Measurements from ENCODE around the gene MPI. TPM values are rescaled to one million over a fixed set of nuclear protein-coding genes. Genes with fewer than 3 reads are reported as not detected.
"Not testable (repeated sequence)": the region's sequence is repeated elsewhere in the genome, so short reads cannot be mapped to it uniquely, and the experiment has no call there.

Gene MPI
- polyA plus RNA-seq, 4 donors = 41.1 to 88.3 (median 69.1) TPM

GRCh38 chr15:74873756-74874424 lies 16.0 kb upstream of the MPI start:
- no peaks in the 10 kb centered on the region for H3K27me3 ChIP-seq (ENCODE audit: control insufficient read depth in 3 of 3, insufficient read depth in 3 of 3, low read length in 3 of 3)
- H3K4me3 ChIP-seq (ENCODE audit: low read depth in 1 of 3, low read length in 3 of 3) = peak overlapping the region; percentile 35 to 74 (median 72)
- FAIRE-seq = no peak
- DNase-seq = no peak
- no peaks in the 10 kb centered on the region for H3K9me3 ChIP-seq (ENCODE audit: control insufficient read depth in 2 of 2, insufficient read depth in 1 of 2, low read depth in 1 of 2, low read length in 1 of 2)
- H3K27ac ChIP-seq (ENCODE audit: low read depth in 1 of 3, low read length in 2 of 3) = peak overlapping the region; percentile 12 to 96 (median 90)
- H3K4me1 ChIP-seq (ENCODE audit: control insufficient read depth in 3 of 3, insufficient read depth in 2 of 3, low read depth in 1 of 3, low read length in 2 of 3) = peaks cover 4 to 32% (median 7%) of the 10 kb centered on the region in 3 donors
- WGBS, 3 donors = 25 to 39% (median 36%) methylated on average over 15 to 16 of the region's 16 CpGs
- peaks cover 0 to 9% (median 0%) of the 10 kb centered on the region in 3 donors for H3K36me3 ChIP-seq (ENCODE audit: control insufficient read depth in 3 of 3, insufficient read depth in 2 of 3, low read depth in 1 of 3, low read length in 3 of 3)

GRCh38 chr15:74878273-74878672 lies 11.6 kb upstream of the MPI start:
- peaks cover 0 to 6% (median 0%) of the 10 kb centered on the region in 3 donors for H3K4me1 ChIP-seq (ENCODE audit: control insufficient read depth in 3 of 3, insufficient read depth in 2 of 3, low read depth in 1 of 3, low read length in 2 of 3)
- FAIRE-seq = no peak
- WGBS, 3 donors = 77 to 91% (median 91%) methylated on average over 4 of the region's 4 CpGs

GRCh38 chr15:74882528-74882927 lies 7.3 kb upstream of the MPI start:
- FAIRE-seq = no peak
- H3K9me3 ChIP-seq (ENCODE audit: control insufficient read depth in 2 of 2, insufficient read depth in 1 of 2, low read depth in 1 of 2, low read length in 1 of 2) = peaks cover 0 to 12% of the 10 kb centered on the region in 2 donors
- WGBS, 3 donors = 96 to 97% (median 96%) methylated on average over 6 of the region's 6 CpGs
- no peak overlapping the region for H3K27ac ChIP-seq (ENCODE audit: low read depth in 1 of 3, low read length in 2 of 3)
- no peaks in the 10 kb centered on the region for H3K36me3 ChIP-seq (ENCODE audit: control insufficient read depth in 3 of 3, insufficient read depth in 2 of 3, low read depth in 1 of 3, low read length in 3 of 3)
- DNase-seq = no peak
- H3K4me3 ChIP-seq (ENCODE audit: low read depth in 1 of 3, low read length in 3 of 3) = no peak overlapping the region
- H3K27me3 ChIP-seq (ENCODE audit: control insufficient read depth in 3 of 3, insufficient read depth in 3 of 3, low read length in 3 of 3) = no peaks in the 10 kb centered on the region
- peaks cover 0 to 3% (median 0%) of the 10 kb centered on the region in 3 donors for H3K4me1 ChIP-seq (ENCODE audit: control insufficient read depth in 3 of 3, insufficient read depth in 2 of 3, low read depth in 1 of 3, low read length in 2 of 3)

More at GRCh38 chr15:74878273-74878672, 11.6 kb upstream of the MPI start:
- DNase-seq = no peak
- Histone ChIP-seq H3K27me3 (ENCODE audit: control insufficient read depth in 3 of 3, insufficient read depth in 3 of 3, low read length in 3 of 3) (no peaks in the 10 kb centered on the region), H3K4me3 (ENCODE audit: low read depth in 1 of 3, low read length in 3 of 3) (no peak overlapping the region), H3K27ac (ENCODE audit: low read depth in 1 of 3, low read length in 2 of 3) (no peak overlapping the region), H3K36me3 (ENCODE audit: control insufficient read depth in 3 of 3, insufficient read depth in 2 of 3, low read depth in 1 of 3, low read length in 3 of 3) (no peaks in the 10 kb centered on the region), H3K9me3 (ENCODE audit: control insufficient read depth in 2 of 2, insufficient read depth in 1 of 2, low read depth in 1 of 2, low read length in 1 of 2) (peaks cover 0 to 12% of the 10 kb centered on the region in 2 donors)

GRCh38 chr15:74884428-74885223 lies 5.2 kb upstream of the MPI start:
- no peak for FAIRE-seq
- Histone ChIP-seq H3K27me3 (ENCODE audit: control insufficient read depth in 3 of 3, insufficient read depth in 3 of 3, low read length in 3 of 3) (no peaks in the 10 kb centered on the region), H3K9me3 (ENCODE audit: control insufficient read depth in 2 of 2, insufficient read depth in 1 of 2, low read depth in 1 of 2, low read length in 1 of 2) (peaks cover 0 to 12% of the 10 kb centered on the region in 2 donors), H3K4me3 (ENCODE audit: low read depth in 1 of 3, low read length in 3 of 3) (no peak overlapping the region), H3K27ac (ENCODE audit: low read depth in 1 of 3, low read length in 2 of 3) (no peak overlapping the region), H3K4me1 (ENCODE audit: control insufficient read depth in 3 of 3, insufficient read depth in 2 of 3, low read depth in 1 of 3, low read length in 2 of 3) (peaks cover 0 to 13% (median 2%) of the 10 kb centered on the region in 3 donors), H3K36me3 (ENCODE audit: control insufficient read depth in 3 of 3, insufficient read depth in 2 of 3, low read depth in 1 of 3, low read length in 3 of 3) (no peaks in the 10 kb centered on the region)
- WGBS, 3 donors = 81 to 86% (median 81%) methylated on average over 4 of the region's 4 CpGs
- DNase-seq = no peak

- no peaks in the 10 kb centered on the region for H3K27me3 ChIP-seq (ENCODE audit: control insufficient read depth in 3 of 3, insufficient read depth in 3 of 3, low read length in 3 of 3)
- FAIRE-seq = no peak
- H3K4me3 ChIP-seq (ENCODE audit: low read depth in 1 of 3, low read length in 3 of 3) = no peak overlapping the region
- H3K4me1 ChIP-seq (ENCODE audit: control insufficient read depth in 3 of 3, insufficient read depth in 2 of 3, low read depth in 1 of 3, low read length in 2 of 3) = peaks cover 0 to 17% (median 2%) of the 10 kb centered on the region in 3 donors
- peaks cover 0 to 12% of the 10 kb centered on the region in 2 donors for H3K9me3 ChIP-seq (ENCODE audit: control insufficient read depth in 2 of 2, insufficient read depth in 1 of 2, low read depth in 1 of 2, low read length in 1 of 2)
- H3K27ac ChIP-seq (ENCODE audit: low read depth in 1 of 3, low read length in 2 of 3) = no peak overlapping the region
- DNase-seq = no peak
- WGBS, 3 donors = 80 to 88% (median 86%) methylated on average over 5 of the region's 5 CpGs
- no peaks in the 10 kb centered on the region for H3K36me3 ChIP-seq (ENCODE audit: control insufficient read depth in 3 of 3, insufficient read depth in 2 of 3, low read depth in 1 of 3, low read length in 3 of 3)
Observed at GRCh38 chr15:74885461-74885860, 4.4 kb upstream of the MPI start.

- H3K9me3 ChIP-seq (ENCODE audit: control insufficient read depth in 2 of 2, insufficient read depth in 1 of 2, low read depth in 1 of 2, low read length in 1 of 2); H3K27me3 ChIP-seq (ENCODE audit: control insufficient read depth in 3 of 3, insufficient read depth in 3 of 3, low read length in 3 of 3); FAIRE-seq; DNase-seq; H3K4me3 ChIP-seq (ENCODE audit: low read depth in 1 of 3, low read length in 3 of 3); H3K27ac ChIP-seq (ENCODE audit: low read depth in 1 of 3, low read length in 2 of 3): not testable (repeated sequence)
- 75 to 96% (median 84%) methylated on average over 5 to 10 of the region's 10 CpGs for WGBS, 3 donors
- Histone ChIP-seq H3K36me3 (ENCODE audit: control insufficient read depth in 3 of 3, insufficient read depth in 2 of 3, low read depth in 1 of 3, low read length in 3 of 3) (peaks cover 0 to 17% (median 0%) of the 10 kb centered on the region in 3 donors), H3K4me1 (ENCODE audit: control insufficient read depth in 3 of 3, insufficient read depth in 2 of 3, low read depth in 1 of 3, low read length in 2 of 3) (peaks cover 2 to 38% (median 3%) of the 10 kb centered on the region in 3 donors)
Observed at GRCh38 chr15:74887537-74888193, 2.2 kb upstream of the MPI start.

- Histone ChIP-seq H3K4me1 (ENCODE audit: control insufficient read depth in 3 of 3, insufficient read depth in 2 of 3, low read depth in 1 of 3, low read length in 2 of 3) (peaks cover 2 to 38% (median 4%) of the 10 kb centered on the region in 3 donors), H3K4me3 (ENCODE audit: low read depth in 1 of 3, low read length in 3 of 3) (no peak overlapping the region), H3K36me3 (ENCODE audit: control insufficient read depth in 3 of 3, insufficient read depth in 2 of 3, low read depth in 1 of 3, low read length in 3 of 3) (peaks cover 0 to 27% (median 0%) of the 10 kb centered on the region in 3 donors), H3K27ac (ENCODE audit: low read depth in 1 of 3, low read length in 2 of 3) (peak overlapping the region in 1 of 3 donors; percentile 86), H3K9me3 (ENCODE audit: control insufficient read depth in 2 of 2, insufficient read depth in 1 of 2, low read depth in 1 of 2, low read length in 1 of 2) (no peaks in the 10 kb centered on the region), H3K27me3 (ENCODE audit: control insufficient read depth in 3 of 3, insufficient read depth in 3 of 3, low read length in 3 of 3) (no peaks in the 10 kb centered on the region)
- FAIRE-seq (no peak), DNase-seq (no peak)
- 92 to 96% (median 95%) methylated on average over 4 of the region's 4 CpGs for WGBS, 3 donors
Observed at GRCh38 chr15:74888716-74889115, 1.1 kb upstream of the MPI start.

GRCh38 chr15:74889390-74889882 lies 406 bp upstream of the MPI start:
- no peaks in the 10 kb centered on the region for H3K9me3 ChIP-seq (ENCODE audit: control insufficient read depth in 2 of 2, insufficient read depth in 1 of 2, low read depth in 1 of 2, low read length in 1 of 2)
- H3K27ac ChIP-seq (ENCODE audit: low read depth in 1 of 3, low read length in 2 of 3) = peak overlapping the region; percentile 23 to 86 (median 36)
- H3K36me3 ChIP-seq (ENCODE audit: control insufficient read depth in 3 of 3, insufficient read depth in 2 of 3, low read depth in 1 of 3, low read length in 3 of 3) = peaks cover 0 to 33% (median 0%) of the 10 kb centered on the region in 3 donors
- peaks cover 2 to 38% (median 4%) of the 10 kb centered on the region in 3 donors for H3K4me1 ChIP-seq (ENCODE audit: control insufficient read depth in 3 of 3, insufficient read depth in 2 of 3, low read depth in 1 of 3, low read length in 2 of 3)
- 28 to 45% (median 39%) methylated on average over 8 of the region's 8 CpGs for WGBS, 3 donors
- H3K27me3 ChIP-seq (ENCODE audit: control insufficient read depth in 3 of 3, insufficient read depth in 3 of 3, low read length in 3 of 3) = no peaks in the 10 kb centered on the region
- FAIRE-seq (no peak), DNase-seq (peak in 1 of 2 donors; percentile 49)
- H3K4me3 ChIP-seq (ENCODE audit: low read depth in 1 of 3, low read length in 3 of 3) = peak overlapping the region in 2 of 3 donors; percentile 60 to 72
